ENCODE data around the gene DRAXIN.

- TF ChIP-seq CTCF (IDR thresholded peaks at IDR 0.05) (no peak), POLR2A (IDR thresholded peaks at IDR 0.05) (no peak), EP300 (IDR thresholded peaks at IDR 0.05; ENCODE audit: low read depth) (no peak), POLR2AphosphoS5 (IDR thresholded peaks at IDR 0.05) (no peak)
These were observed 9.2 kb upstream of the DRAXIN start for GRCh38 chr1:11682287-11682771.
